Activated CD4-positive, alpha-beta T cell treated with anti-CD3 and anti-CD28 coated beads, Interleukin-2, Interleukin-6, amounts not matched to agents 100 ng/mL and 50 ng/mL, durations not matched to agents 16 hours and 8 hours (primary cell): ENCODE results near the gene EFNB1.
"Not testable (repeated sequence)": the region's sequence is repeated elsewhere in the genome, so short reads cannot be mapped to it uniquely, and the experiment has no call there.

Experiments
- DNase-seq: peaks from one replicate; pipeline ENCODE4 v3.0.0-alpha.2; 2020

EFNB1 gene

GRCh38 chrX:68828740-68829581, at the start of gene EFNB1:
Gene EFNB1, plus strand, starts transcription at chrX:68829021. Its CDS starts 756 bp downstream, at chrX:68829777.
- peak; percentile 91 for DNase-seq

DNA sequence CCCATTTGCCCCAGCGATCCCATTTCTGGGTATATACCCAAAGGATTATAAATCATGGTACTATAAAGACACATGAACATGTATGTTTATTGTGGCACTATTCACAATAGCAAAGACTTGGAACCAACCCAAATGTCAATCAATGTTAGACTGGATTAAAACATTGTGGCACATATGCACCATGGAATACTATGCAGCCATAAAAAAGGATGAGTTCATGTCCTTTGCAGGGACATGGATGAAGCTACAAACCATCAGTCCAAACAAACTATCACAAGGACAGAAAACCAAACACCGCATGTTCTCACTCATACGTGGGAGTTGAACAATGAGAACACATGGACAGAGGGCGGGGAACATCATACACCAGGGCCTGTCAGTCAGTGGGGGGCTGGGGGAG, 47.5 kb upstream of the EFNB1 start:
- not testable (repeated sequence) for DNase-seq

DNA sequence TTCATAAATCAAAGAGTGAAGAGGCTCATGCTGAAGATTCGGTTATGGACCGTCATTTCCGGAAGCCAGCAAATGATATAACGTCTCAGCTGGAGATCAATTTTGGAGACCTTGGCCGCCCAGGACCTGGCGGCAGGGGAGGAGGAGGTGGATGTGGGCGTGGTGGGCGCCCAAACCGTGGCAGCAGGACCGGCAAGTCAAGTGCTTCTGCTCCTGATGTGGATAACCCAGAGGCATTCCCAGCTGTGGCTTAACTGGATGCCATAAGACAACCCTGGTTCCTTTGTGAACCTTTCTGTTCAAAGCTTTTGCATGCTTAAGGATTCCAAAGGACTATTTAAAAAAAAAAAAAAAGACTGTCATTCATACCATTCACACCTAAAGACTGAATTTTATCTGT, 44.0 kb upstream of the EFNB1 start:
- no peak for DNase-seq

GRCh38 chrX:68786581-68786980, 42.2 kb upstream of the EFNB1 start:
- not testable (repeated sequence) for DNase-seq

DNA sequence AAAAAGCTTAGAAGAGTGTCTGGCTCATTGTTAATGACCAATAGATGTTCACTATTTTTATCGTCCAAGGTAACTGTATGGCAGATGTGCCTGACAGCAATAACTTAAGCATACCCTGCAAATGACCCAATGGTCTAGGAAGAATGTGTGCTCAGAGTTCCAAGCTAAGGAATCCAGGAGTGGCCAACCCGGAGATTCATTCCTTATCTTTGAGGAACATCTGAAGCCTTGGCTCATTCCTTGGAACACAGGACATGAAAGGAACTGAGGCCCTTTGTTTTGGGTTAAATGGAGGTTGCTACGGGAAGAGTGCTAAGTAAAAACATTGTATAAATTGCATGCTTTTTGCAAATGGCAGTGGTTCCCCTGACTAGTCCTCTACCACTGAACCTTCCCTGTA, 38.9 kb upstream of the EFNB1 start:
- DNase-seq, result no peak

DNA sequence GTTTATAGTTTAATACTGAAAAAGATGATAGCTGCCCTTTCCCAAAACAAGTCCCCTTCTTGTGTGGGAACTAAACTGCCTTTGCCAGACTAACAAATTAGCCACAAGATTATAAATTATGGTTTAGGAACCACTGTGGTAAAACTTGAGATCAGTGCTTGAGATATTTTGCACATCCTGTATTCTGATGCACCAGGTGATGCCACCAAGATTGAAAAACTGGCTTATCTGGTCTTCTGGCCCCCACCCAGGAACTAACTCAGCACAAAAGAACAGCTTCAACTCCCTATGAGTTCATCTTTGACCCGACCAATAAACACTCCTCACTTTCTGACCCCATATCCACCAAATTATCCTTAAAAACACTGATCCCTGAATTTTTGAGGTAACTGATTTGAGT, 36.7 kb upstream of the EFNB1 start:
- no peak for DNase-seq

DNA sequence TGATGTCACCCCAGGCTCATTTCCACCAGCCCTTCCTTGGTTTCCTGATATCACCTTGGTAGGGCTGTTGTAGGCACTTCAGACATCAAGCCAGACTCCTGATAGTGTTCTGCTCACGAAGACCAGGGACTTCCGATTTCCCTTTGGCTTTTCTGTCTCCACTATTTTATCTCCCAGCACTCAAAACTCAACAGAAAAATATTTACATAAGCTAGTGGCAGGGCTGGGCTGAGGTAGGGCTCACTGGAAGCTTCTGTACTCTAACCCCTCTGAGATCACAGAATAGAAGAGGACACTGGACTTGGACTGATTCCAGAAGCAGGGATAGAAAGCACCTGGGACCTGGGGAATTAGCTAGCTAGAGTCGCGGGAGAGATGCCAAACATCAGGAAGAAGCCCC, 34.4 kb upstream of the EFNB1 start:
- no peak for DNase-seq

GRCh38 chrX:68795741-68796140, 33.1 kb upstream of the EFNB1 start:
- no peak for DNase-seq

GRCh38 chrX:68798400-68798799, 30.4 kb upstream of the EFNB1 start:
- DNase-seq, result not testable (repeated sequence)

GRCh38 chrX:68801737-68802290, 27.0 kb upstream of the EFNB1 start:
- no peak for DNase-seq

DNA sequence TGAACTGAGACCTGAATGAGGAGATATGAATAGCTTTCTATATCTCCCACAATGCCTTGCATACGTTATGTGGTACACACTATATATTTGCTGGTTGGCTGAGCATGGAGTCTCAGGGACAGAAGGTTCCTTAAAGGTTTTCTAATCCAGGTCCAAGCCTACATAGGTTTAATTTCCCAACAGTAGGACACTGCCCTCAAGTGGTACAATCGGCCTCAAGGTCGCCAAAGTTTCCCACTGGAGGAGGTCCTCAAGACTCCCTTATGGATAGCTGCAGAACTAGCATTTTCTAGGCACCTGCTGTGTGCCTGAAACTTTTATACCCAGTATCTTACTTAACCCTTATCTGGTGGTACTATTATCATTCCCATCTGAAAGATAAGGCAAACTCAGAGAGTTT, 21.0 kb upstream of the EFNB1 start:
- no peak for DNase-seq

DNA sequence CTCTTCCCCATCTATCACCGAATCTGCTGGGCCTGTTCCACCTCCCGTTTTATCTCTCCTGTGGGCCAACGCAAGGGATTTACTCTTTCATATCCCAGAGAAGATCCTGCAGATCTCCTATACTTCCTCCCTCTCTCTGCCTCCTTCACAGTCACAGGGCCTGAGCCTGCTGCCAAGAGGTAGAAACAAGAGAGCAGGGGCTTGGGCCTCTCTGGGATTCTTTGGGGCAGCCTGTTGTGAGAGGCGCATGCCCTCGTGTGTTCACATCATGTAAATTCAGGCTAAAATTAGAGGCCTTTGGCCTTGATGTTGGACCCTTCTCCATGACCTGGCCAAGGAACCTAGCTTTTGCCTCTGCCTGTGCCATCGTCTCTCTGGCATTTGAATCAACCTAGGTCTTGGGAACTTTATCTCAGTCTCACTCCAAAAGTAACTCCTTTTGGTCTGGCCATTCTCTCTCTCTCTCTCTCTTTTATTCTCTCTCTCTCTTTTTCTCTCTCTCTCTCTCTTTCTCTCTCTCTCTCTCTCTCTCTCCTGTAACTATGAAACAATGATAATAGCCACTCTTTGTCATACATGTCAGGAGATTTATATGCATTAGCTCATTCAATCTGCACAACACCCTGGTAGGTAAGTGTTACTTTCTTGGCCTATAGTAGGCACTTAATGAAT, 20.0 kb upstream of the EFNB1 start:
- no peak for DNase-seq

DNA sequence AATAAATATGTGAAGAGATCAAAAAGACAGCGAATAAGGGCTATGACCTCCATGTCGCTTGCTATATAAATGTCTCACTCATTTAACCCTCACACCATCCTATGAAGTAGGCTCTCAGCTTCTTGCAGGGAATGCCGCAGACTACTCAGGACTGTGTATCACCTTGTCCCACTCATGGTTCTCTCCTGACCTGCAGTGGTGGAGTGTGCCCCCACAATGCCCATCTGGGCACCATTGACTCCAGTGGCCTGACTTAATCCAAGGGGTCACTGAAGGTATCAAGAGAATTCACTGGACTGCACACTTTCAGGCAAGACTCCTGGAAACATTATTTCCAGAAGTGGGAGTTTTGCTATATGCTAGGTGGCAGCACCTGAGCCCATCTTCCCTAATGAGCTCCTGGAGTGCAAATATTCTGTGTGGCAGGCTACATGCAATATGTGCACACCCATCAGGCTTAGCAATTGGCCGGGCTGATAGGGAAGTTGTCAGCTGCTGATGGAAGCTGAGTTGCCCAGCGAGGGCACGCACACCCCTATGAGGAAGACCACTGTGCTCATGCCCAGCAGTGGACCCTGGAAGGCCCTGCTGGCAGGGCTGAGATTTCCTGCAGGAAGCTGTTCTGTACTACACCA, 8.2 kb upstream of the EFNB1 start:
- DNase-seq, result no peak

GRCh38 chrX:68821616-68822015, 7.2 kb upstream of the EFNB1 start:
- no peak for DNase-seq

DNA sequence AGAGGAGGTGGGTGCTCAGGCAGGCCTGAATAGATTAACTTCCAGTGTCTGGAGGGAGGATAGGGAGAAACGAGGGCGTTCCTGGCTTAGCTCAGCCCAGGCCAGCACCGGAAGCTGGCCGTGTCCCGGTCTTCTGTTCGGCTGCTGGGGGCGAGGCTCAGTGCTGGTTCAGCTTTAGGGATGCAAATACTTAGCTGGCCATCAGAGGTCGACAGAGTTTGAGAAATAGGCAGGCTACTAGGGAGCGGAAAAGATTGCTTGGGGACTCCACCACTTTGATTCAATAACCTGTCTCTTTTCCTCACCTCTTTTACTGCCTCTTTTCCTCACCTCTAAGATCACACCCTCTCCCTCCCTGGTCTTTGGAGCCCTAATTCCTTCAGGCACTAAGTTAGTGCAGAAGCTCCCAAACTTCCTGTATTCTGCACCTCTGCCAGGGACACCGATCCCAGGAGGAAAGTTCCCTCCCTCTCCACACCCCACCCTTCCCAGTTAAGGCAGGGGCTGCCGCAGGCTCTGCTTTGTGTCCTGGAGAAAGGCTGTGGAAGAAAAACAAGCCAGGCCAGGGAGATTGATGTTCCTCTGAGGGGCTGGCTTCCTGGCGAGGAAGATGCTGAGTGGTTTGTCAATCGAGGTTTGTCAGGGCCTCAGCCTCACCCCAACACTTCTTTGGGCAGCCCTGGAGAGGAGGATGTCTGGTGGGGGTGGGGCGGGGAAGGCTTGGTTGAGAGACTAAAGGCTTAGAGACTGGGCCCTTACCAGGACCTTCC, 6.0 kb upstream of the EFNB1 start:
- peak; percentile 29 for DNase-seq

GRCh38 chrX:68823413-68824151, 5.2 kb upstream of the EFNB1 start:
- DNase-seq, result no peak

DNA sequence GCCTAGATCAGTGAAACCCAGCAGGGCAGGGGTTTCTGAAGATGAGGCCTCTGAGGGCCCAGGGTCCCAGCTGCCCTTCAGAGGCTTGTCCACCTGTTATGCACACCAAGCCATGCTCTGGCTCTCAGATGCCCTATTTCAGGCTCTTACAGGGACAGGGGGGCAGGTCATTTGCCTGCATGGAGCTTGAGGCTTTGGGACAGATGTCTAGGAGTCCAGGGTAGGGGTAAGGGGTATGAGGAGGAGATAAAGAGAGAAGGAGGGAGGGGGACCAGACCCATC, 4.7 kb upstream of the EFNB1 start:
- no peak for DNase-seq

- DNase-seq, result no peak
Measured at GRCh38 chrX:68824565-68825125, 4.2 kb upstream of the EFNB1 start.

DNA sequence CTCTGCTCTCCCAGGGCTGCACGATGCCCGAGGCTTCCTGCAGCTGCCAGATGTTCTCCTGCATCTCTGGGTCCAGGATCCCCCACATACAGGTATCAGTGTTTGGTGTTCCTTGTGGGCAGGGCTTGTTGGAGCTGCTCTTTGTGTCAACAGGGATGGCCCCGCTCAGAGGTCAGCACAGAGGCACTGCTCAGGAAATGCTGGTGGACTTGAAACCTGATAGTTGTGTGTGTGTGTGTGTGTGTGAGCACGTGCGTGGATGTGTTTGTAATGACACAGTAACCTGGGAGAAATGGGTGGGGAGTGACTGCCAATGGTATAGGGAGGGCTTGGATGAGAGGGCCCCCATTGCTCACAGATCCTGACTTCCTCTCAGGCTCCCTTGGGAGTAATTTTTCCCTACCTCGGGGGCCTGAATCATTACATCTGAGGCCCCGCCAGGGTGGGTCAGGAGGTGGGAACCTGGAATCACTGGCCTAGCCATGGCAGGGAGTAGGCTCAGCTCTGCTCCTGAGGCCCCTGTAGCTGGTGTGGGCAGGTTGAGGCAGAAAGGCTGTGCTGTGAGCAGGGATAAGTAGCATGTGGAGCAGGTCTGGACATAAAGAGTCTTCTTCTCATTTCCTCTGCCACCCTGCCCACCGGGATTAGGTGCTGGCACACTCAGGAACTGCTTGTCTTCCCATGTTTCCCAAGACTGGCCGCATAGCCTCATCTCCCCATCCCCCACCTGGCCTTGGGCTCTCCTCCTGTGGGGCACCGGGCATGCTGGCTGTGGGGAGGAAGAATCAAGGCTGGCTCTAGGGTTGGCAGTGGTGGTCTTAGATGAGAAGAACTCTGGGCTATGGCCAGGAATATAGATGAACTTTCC, 2.5 kb upstream of the EFNB1 start:
- DNase-seq, result no peak

- no peak for DNase-seq
Measured at GRCh38 chrX:68827256-68827655, 1.6 kb upstream of the EFNB1 start.
